NCI-H1105 treated with DMSO at 0.1 percent for 48 hours (cell line): ENCODE data around the gene TMEM43.
A peak's percentile ranks its signal among the peaks of the same experiment; 100 is the strongest.
"Not testable (repeated sequence)": the region's sequence is repeated elsewhere in the genome, so short reads cannot be mapped to it uniquely, and the experiment has no call there.

Experiments
- DNase-seq: peaks from one replicate; lab custom pipeline; 2025; lab: John Stamatoyannopoulos, UW

The TMEM43 gene, protein sequence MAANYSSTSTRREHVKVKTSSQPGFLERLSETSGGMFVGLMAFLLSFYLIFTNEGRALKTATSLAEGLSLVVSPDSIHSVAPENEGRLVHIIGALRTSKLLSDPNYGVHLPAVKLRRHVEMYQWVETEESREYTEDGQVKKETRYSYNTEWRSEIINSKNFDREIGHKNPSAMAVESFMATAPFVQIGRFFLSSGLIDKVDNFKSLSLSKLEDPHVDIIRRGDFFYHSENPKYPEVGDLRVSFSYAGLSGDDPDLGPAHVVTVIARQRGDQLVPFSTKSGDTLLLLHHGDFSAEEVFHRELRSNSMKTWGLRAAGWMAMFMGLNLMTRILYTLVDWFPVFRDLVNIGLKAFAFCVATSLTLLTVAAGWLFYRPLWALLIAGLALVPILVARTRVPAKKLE

DNA sequence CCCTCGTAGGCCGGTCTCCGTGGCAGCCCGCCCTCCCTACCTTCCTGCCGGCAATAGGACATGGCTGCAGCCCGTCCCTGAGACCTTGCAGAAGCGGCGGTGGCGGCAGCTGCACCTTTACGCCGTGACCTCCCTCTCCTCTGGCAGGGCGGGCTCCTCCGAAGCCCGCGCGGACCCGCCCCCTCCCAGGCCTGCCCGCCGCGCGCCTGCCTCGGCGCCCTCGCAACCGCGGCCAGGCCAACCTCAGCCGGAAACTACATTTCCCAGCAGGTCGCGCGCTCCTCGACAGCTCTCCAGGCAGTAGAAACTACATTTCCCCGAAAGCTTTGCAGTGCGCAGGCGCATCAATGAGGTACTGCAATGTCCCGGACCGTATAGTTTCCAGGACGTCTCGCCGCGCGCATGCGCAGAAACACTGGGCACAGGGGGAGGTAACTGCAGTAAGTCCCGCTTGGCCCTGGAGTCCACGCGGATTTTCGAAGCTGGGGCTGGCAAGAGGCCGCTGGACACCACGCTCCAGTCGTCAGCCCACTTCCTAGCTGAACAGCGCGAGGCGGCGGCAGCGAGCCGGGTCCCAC lies at the start of gene TMEM43, which contains the start of gene CHCHD4:
Gene TMEM43, plus strand, starts transcription at position 438 of the 578 bp plus-strand sequence. CDS start 142 bp downstream, outside the sequence.
Gene CHCHD4, minus strand, starts transcription at position 256 of the 578 bp plus-strand sequence. Its CDS starts 194 bp downstream, at position 62.
- DNase-seq: peak; percentile 95

DNA sequence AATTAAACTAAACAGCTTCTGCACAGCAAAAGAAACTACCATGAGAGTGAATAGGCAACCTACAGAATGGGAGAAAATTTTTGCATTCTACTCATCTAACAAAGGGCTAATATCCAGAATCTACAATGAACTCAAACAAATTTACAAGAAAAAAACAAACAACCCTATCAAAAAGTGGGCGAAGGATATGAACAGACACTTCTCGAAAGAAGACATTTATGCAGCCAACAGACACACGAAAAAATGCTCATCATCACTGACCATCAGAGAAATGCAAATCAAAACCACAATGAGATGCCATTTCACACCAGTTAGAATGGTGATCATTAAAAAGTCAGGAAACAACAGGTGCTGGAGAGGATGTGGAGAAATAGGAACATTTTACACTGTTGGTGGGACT lies 49.6 kb upstream of the TMEM43 start:
- DNase-seq: not testable (repeated sequence)

DNA sequence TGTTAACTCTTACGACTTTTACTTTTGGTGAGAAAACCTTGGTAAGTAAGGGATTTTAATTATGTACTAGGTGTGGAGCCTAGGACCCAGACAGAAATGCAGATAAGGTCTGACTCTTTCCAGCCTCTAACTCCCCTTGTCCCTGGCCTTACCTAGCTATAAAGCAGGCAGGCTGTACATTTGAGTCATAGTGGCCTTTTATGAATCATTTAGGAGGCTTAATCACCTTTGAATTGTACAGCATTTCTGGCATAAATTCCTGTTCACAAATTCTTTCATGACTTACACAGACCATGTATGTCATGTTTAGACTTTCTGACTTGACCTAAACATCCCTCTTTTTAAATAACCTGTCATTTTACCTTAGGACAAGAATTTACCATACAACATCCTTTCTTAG lies 47.5 kb upstream of the TMEM43 start:
- DNase-seq: no peak

DNA sequence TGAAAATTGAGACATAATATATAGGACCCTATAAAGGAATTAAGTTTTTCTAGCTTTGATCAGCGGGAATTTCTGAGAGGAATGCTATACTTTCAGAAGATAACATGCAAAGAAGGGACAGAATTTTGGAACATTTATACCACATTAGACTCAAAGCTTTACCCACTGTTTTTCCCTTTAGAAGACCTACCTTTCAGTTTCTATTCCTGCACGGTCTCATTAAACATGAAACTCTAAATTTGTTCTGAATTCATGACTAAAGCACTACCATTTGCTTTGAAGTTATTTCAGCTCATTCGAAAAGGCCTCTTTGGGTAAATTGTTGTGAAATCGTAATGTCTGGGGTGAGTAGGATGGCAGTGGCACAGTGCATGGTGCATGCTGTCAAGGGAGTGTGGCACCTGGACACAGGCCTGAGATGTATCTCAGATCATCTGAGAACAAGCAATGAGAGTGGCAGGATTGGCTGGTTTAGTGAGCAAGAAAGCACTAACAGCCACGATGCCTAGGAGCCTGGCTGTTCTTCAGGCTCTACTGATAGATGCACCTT lies 42.7 kb upstream of the TMEM43 start:
- DNase-seq: no peak

DNA sequence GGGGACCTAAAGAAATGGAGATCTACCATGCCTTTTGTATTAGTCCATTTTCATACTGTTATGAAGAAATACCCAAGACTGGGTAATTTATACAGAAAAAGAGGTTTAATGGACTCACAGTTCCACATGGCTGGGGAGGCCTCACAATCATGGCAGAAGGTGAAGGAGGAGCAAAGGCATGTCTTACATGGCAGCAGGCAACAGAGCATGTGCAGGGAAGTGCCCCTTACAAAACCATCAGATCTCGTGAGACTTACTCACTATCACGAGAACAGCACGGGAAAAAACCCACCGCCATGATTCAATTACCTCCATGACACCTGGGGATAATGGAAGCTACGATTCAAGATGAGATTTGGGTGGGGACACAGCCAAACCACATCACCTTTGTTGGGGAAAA lies 37.4 kb upstream of the TMEM43 start:
- not testable (repeated sequence) for DNase-seq

DNA sequence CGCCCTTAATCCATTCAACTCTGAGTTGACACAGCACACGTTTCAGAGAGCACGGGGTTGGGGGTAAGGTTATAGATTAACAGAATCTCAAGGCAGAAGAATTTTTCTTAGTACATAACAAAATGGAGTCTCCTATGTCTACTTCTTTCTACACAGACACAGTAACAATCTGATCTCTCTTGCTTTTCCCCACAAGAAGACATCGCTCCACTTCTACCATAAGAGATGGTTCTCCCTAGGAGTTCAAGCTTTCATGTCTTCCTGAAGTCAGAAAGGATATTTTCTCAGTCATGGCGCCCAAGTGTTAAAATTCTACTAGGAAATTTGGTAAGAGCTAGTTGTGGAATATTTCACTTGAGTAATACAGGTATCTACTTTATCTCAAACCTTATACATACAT lies 32.9 kb upstream of the TMEM43 start:
- DNase-seq: not testable (repeated sequence)

DNA sequence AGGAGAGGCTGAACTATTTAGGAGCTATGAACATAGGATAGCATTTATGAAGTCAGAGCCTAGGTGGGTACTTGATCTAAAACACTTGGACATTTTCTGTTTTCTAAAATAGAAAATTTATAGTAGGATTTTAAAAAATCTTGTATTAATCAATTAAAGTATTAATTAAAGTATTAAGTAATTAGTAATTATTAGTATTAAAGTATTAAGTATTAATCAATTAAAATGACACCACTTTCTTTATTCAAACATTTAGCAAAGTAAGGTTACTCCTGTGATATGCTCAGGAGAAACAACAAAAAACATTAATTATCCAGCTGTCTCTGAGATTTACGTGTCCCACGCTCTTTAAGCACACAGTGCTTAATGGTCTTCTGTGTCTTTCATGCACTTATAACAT lies 32.4 kb upstream of the TMEM43 start:
- DNase-seq: no peak

DNA sequence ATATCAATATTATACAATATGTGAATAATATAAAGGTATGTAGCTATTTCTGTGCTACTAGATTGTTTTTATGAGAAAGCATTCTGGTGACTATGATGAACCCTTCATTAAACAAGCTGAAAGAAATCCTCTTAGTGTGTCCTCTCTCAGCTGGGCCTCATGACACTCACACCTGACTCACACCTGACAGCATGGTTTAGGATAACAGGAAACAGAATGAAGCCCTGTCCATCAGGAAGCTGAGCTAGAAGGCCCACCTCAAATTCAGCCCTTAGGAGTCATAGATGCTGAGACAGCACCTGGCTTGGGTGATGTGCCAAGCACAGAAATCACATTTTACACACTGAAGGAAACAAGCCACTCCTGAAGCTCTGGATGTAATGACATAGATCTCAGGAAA lies 31.0 kb upstream of the TMEM43 start:
- DNase-seq: no peak

DNA sequence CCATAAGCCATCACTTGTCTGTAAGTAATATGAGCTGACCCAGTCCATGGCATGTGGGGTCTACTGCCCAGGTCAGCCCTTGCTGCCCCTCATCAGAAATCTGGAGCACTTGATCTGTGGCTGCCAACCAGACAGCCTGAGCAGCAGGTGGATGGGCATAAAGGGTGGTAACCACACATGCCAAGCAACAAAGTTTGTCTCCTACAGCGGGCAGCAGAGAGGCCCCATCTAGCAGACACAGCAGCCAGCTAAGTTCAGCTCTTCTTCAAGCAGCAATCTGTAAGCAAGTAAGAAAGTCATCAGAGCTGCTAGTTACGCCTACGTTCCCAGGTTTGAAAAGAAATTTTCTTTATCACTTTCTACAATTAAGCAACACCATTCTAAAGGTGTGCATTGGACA lies 28.1 kb upstream of the TMEM43 start:
- no peak for DNase-seq

DNA sequence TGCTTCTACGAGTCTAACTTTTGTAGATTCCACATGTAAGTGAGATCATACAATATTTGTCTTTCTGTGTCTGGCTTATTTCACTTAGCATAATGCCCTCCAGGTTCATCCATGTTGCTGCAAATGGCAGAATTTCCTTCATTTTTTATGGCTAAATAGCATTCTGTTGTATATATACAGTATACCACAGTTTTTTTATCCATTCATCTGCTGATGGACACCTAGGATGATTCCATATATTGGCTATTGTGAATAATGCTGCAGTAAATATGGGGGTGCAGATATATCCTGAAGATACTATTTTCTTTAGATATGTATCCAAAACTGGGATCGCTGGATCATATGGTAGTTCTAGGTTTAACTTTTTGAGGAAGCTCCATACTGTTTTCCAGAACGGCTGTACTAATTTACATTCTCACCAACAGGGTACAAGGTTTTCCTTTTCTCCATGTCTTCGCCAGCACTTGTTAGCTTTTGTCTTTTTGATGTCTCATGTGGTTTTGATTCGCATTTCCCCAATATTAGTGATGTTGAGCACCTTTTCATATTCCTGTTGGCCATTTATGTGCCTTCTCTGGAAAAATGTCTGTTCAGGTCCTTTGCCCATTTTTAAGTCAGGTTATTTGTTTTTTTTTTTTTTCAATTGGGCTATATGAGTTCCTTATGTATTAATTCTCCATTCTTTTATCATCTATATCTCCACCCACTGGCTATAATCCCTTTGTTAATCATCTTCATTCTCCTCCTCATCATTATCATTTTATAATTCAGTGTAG lies 27.0 kb upstream of the TMEM43 start:
- no peak for DNase-seq

DNA sequence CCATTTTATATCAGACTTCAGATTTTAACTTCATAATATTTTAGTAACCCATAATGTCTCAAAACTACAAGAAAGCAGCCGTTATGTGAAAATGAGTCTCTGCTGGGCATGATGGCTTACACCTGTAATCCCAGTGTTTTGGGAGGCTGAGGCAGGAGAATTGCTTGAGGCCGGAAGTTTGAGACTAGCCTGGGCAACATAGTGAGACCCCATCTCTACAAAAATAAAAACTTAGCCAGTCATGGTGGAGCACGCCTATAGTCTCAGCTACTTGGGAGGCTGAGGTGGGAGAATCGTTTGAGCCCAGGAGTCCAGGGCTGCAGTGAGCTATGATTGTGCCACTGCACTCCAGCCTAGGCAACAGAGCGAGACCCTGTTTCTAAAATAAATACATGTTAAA lies 15.0 kb upstream of the TMEM43 start:
- DNase-seq: not testable (repeated sequence)

DNA sequence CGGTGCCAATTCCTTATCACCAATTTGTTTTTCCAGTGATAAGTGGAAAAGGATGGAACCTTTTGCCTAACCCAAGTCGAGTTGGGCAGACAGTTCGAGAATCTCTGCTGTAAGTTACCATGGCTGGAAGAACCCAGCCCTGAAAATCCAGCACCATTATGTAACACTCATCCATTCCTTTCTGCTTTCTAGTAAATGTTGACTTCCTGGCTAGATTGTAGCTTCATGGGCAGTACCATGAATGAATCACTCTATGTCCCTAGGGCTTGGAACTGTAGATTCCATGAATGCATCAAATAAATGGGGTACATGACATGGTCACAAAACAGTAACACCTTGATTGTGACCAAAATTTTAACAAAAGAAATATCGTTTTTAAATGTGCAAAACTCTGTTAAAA lies 14.2 kb upstream of the TMEM43 start:
- DNase-seq: no peak

DNA sequence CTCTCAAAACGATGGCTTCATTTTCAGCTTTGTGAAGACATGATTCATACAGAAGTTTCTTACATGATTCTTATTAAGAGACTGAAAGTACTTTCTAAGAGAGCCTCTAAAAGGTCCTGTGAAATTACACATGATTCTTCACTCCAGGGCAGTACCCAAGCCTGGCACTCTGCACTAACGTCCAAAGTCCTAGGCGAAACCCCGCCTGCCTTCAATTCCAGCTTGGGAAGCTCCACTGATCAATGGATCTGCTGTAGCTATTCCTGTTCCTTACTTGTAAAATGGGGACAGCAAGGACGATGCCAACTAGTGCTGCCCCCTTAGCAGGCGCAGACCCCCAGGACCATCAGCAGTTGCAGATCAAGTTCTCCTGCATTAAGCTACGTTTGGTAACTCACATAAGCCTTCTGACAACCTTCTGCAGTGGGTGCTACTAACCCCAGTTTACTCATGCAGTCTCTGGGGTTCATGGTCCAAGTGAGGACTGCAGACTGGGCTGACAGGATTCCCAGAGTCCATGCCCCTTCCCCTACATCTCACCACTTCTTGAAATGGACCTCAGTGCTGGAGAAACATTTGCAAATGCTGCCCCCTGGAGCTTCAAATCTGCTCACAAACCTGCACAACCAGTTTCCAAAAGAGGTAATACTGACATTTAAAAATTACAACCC lies 10.8 kb upstream of the TMEM43 start:
- DNase-seq: no peak

DNA sequence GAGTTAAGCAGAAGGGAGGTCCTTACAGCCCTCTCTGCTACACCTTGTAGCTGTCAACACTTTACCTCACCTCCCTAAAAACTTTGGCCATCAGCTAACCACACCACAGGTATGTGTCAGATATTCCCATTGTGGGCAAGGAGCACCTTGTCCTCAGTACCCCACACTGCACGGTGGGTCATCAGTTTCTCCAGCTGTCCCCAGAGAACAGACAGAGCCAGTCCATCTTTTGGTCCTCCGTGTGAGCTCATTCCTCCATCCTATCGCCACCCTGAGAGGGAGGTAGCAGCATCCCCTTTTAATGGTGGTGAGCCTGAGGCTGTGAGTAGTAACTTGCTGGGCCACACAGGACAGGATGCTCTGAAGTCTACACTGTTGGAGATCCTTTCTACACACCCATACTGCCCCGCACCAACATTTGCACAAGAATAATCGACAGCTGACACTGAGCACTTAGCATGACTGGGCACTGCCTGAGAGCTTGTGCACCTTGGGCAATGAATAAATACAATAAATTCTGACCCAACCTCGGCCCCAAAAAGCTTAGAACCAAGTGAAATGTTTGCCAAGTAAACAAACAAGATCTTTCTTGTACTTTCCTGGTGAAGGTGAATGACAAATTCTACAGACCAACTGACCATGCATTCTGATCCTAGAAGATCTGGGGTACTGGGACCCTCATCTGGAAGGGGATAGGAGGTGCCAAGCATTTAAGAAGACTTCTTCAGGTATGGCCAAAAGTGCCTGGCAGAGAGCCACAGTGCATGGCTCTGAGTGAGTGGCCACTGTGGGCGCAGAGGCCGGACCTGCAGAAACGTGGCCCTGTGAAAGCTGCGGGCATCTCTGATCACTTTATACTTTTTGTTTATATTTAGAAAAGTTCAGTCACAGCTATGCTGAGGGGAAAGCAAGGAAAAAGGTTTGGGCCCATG lies 7.1 kb upstream of the TMEM43 start:
- no peak for DNase-seq

DNA sequence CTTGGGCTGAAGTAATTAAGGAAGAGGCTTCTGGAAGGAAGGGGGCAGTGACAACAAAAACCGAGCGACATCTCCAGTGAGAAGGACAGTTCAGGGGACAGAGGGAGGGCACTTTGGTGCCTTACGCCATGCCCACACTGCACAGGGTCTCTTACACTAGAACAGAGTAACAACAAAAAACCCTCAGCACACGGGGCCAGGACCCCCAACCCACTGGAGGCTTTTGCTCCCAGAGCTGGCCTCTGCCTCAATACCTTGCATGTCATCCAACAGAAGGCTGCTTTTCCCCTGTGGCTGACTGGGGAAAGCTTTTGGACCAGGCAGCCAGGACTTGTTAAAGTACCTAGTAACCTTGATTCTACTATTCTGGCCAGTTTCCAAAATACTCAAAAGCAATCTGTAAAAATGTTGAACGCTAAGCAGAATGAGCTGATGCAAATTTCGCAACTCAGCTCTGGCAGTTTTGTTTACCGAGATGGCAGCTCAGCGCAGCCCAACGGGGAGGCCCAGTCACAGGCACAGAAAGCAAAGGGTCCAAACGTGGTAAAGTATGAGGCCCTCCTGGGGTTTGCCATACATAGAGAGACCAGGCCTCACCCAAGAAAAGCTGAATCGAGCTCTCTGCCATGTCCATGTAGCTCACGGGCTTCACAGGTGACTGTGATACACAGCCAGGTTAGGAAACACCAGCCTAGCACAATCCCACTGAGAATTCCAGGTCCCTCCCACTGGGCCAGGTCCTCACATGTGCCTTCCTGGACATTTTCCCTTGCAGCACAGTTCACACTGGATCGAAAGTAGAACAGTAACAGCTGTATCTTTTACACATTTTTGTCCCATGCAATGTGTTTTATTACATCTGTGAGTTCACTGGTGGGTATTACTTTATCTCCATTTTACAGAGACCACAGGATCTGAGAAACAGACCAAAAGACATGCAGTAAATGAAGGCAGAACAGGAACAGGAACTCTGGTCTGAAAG lies 6.2 kb upstream of the TMEM43 start:
- DNase-seq: no peak

DNA sequence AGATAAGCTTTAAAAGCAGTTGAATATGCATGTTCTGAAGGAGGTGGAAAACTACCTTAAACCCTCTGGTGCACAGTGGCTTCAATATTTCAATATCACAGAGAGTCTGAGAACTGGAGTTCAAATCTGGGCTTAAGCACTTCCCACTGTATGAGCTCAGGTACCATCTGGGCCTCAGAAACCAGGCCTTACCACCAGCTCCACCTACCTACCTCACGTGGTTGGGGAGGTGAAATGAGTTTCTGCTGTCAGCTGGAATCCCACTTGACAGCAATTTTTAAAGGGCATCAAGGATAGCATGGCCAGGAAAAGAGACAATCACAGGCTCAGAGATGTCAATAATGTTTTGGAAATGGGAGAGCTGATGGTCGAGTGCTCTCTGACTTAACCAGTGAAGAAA lies 5.2 kb upstream of the TMEM43 start:
- DNase-seq: no peak

DNA sequence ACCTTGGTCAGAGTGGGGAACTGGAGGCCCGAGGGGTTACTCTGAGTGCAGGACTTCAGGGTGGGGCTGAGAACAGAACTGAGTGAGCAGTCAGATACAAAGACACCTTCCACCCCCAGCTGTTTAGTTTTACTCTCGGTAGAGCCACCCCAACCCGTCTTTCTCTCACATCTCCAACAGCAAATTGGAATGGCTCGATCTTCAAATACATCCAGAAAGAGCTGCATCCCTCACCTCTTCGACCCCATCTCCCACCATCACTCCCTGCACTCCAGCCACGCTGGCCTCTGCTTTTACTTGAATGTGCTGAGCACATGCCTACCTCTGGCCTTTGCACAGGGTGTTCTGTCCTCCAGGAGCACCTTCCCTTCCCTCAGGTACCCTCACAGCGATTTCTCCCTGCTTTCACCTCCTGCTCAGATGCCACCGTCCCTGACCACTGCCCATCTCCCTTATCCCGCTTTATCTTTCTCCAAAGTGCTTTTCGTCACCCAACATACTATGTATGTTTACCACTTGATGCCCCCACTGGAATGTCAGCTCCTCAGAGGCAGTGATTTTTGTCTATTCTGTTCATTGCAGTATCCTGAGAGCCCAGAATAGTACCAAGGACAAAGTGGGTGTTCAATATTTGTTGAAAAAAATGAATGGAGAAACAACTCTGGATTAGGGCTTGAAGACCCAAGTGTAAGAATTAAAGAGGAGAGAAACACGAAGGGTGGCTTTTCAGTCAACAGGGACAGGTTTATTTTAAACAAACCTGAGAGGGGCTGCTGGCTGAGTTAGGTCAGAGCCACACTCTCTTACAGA lies 4.5 kb upstream of the TMEM43 start:
- DNase-seq: no peak

DNA sequence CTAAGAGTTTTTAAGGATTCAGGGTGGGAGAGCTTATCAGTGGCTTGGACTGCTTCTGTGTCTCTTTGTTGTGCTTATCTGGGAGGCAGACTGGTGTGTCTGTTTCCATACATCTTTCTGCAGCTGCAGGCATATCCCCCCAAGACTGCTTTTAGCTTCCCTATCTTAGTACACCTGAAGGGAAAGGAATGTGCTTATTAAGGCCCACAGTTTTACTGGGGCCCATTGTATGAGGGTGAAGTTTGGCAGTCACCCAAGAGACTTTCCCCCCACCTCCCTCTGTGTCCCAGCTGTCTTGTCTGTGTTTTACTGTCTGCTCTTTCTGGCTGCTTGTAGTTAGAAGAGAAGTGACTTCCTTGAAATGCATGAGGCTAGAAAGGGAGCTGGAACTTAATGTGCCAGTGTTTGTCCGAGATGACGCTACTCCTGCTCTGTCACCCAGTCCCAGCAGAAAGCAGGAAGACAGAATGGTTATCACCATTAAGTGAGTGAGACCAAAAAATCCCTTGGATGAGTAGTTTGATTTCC lies 3.9 kb upstream of the TMEM43 start:
- not testable (repeated sequence) for DNase-seq
